HepG2 (cell line): ENCODE measurements around the gene ZNF491. TPM values are rescaled to one million over a fixed set of nuclear protein-coding genes. Genes with fewer than 3 reads are reported as not detected.

Source experiments
- HES4 ChIP-seq: sonication (generic); formaldehyde crosslinking; IDR thresholded peaks from 2 replicates; pipeline ENCODE4 v1.9.0; 2021; ENCODE audit warnings: mild to moderate bottlenecking, missing genetic modification reagents, borderline replicate concordance
- PAF1 ChIP-seq: IDR thresholded peaks from 2 replicates; pipeline ENCODE4 v1.6.1; 2016; ENCODE audit warnings: missing genetic modification reagents, missing compliant biosample characterization
- PHF20 ChIP-seq: sonication (generic); formaldehyde crosslinking; IDR thresholded peaks from 2 replicates; pipeline ENCODE4 v1.5.0; 2020; ENCODE audit warnings: mild to moderate bottlenecking, missing genetic modification reagents
- SMARCE1 ChIP-seq: fragments of 450-650 bp; IDR thresholded peaks from 2 replicates; pipeline ENCODE4 v1.6.1; 2017; ENCODE audit warnings: borderline replicate concordance
- TBL1XR1 ChIP-seq: fragments of 150-350 bp; IDR thresholded peaks from 2 replicates; pipeline ENCODE4 v1.6.1; 2014; ENCODE audit warnings: borderline replicate concordance, low read length; ENCODE audit not compliant: partially characterized antibody
- ZNF10 ChIP-seq: sonication (generic); formaldehyde crosslinking; IDR thresholded peaks from 2 replicates; pipeline ENCODE4 v1.4.0; 2020; ENCODE audit warnings: mild to moderate bottlenecking, low read depth, missing genetic modification reagents, borderline replicate concordance
- ZNF460 ChIP-seq: sonication (generic); formaldehyde crosslinking; IDR thresholded peaks from 2 replicates; pipeline ENCODE4 v1.5.1; 2020; ENCODE audit warnings: missing genetic modification reagents, mild to moderate bottlenecking, borderline replicate concordance
- ZNF556 ChIP-seq: sonication (generic); formaldehyde crosslinking; IDR thresholded peaks from 2 replicates; pipeline ENCODE4 v1.4.0; 2020; ENCODE audit warnings: mild to moderate bottlenecking, missing genetic modification reagents, borderline replicate concordance
- ZNF597 ChIP-seq: sonication (generic); formaldehyde crosslinking; IDR thresholded peaks from 2 replicates; pipeline ENCODE4 v1.5.0; 2020; ENCODE audit warnings: missing genetic modification reagents
- ZNF737 ChIP-seq: sonication (generic); formaldehyde crosslinking; IDR thresholded peaks from 2 replicates; pipeline ENCODE4 v1.5.0; 2020; ENCODE audit warnings: missing genetic modification reagents, mild to moderate bottlenecking, borderline replicate concordance
- polyA plus RNA-seq, 8 experiments: library from polyadenylated mRNA; depleted of rRNA in 3 of 8; stranded (reverse) in 7 of 8; unstranded in 1 of 8; fragments of >200 nt; fragmentation: Illumina TruSeq in 4 of 8; extraction: Trizol in 4 of 8; gene quantifications; 2 replicates each; pipeline versions ENCODE4 v1.2.1 to v1.2.3, GENCODE V29; 2011 to 2016; ENCODE audit warnings: low read depth in 4 of 8, missing spikeins in 1 of 8, mixed read lengths in 1 of 8; ENCODE audit not compliant: insufficient read depth in 1 of 8
- total RNA-seq, 5 experiments: library from RNA; depleted of rRNA; stranded (reverse); fragments of >200 nt; fragmentation: Illumina TruSeq; extraction: Trizol; gene quantifications; 2 replicates each; pipeline ENCODE4 v1.2.3, GENCODE V29; 2016; ENCODE audit warnings: low read depth in 1 of 5
- TF ChIP-seq, protein P1 (sequence below): sonication (generic); formaldehyde crosslinking; IDR thresholded peaks from 2 replicates; pipeline ENCODE4 v1.5.0; 2020; ENCODE audit warnings: mild to moderate bottlenecking, missing genetic modification reagents, borderline replicate concordance
- TF ChIP-seq, protein P2 (sequence below): sonication (generic); formaldehyde crosslinking; IDR thresholded peaks from 2 replicates; pipeline ENCODE4 v1.4.0; 2020; ENCODE audit warnings: missing genetic modification reagents, mild to moderate bottlenecking, borderline replicate concordance
- TF ChIP-seq, protein P3 (sequence below): sonication (generic); formaldehyde crosslinking; IDR thresholded peaks from 2 replicates; pipeline ENCODE4 v1.5.0; 2020; ENCODE audit warnings: mild to moderate bottlenecking, missing genetic modification reagents, moderate library complexity

The ZNF491 gene
- total and polyA plus RNA-seq, 2 of the 13 experiments (the other 11 are each of a cell fraction or from before 2014, with no cell fraction given) = 0.57 to 2.2 TPM

DNA sequence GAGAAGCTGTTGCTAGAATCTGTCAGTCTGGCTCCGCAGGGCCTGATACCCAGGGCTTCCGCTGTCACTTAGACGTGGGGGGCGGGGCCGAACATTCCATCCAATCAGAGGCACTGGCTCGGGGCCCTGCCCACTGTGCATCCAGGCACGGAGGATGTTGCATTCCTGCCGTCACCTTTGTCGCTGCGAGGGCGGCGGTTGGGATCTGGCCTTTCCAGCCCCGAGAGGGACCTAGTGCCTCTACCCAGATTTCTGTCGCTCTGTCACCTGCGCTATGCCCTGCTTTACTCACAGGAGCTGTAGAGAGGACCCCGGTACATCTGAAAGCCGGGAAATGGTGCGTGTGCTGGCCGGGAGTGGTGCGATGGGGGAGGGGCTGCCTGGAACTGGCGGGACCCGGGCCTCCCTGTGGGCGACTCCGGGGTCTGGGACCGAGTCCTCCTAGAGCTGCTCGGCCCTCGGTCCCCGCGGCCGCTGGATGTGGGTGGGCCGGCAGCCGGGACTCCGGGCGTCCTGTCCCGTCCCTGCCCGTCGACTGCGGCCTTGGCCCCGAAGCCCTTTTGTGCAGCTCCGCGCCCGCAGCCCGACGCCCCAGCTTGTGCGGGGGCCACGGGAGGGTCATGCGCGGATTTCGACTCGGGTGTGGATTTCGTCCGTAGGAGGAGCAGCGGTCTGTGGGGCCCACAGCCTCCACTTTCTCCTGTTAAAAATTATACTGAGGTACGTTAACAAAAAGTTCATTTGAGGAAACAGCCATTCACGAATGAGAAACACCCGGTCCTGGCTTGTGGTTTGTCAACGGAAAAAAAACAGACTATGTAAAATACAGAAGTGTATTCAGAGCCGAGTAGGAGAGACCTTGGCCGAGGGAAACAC lies 50.5 kb downstream of the ZNF491 start, which contains the start of gene ZNF439 (continued):
- TF ChIP-seq, protein P1, sequence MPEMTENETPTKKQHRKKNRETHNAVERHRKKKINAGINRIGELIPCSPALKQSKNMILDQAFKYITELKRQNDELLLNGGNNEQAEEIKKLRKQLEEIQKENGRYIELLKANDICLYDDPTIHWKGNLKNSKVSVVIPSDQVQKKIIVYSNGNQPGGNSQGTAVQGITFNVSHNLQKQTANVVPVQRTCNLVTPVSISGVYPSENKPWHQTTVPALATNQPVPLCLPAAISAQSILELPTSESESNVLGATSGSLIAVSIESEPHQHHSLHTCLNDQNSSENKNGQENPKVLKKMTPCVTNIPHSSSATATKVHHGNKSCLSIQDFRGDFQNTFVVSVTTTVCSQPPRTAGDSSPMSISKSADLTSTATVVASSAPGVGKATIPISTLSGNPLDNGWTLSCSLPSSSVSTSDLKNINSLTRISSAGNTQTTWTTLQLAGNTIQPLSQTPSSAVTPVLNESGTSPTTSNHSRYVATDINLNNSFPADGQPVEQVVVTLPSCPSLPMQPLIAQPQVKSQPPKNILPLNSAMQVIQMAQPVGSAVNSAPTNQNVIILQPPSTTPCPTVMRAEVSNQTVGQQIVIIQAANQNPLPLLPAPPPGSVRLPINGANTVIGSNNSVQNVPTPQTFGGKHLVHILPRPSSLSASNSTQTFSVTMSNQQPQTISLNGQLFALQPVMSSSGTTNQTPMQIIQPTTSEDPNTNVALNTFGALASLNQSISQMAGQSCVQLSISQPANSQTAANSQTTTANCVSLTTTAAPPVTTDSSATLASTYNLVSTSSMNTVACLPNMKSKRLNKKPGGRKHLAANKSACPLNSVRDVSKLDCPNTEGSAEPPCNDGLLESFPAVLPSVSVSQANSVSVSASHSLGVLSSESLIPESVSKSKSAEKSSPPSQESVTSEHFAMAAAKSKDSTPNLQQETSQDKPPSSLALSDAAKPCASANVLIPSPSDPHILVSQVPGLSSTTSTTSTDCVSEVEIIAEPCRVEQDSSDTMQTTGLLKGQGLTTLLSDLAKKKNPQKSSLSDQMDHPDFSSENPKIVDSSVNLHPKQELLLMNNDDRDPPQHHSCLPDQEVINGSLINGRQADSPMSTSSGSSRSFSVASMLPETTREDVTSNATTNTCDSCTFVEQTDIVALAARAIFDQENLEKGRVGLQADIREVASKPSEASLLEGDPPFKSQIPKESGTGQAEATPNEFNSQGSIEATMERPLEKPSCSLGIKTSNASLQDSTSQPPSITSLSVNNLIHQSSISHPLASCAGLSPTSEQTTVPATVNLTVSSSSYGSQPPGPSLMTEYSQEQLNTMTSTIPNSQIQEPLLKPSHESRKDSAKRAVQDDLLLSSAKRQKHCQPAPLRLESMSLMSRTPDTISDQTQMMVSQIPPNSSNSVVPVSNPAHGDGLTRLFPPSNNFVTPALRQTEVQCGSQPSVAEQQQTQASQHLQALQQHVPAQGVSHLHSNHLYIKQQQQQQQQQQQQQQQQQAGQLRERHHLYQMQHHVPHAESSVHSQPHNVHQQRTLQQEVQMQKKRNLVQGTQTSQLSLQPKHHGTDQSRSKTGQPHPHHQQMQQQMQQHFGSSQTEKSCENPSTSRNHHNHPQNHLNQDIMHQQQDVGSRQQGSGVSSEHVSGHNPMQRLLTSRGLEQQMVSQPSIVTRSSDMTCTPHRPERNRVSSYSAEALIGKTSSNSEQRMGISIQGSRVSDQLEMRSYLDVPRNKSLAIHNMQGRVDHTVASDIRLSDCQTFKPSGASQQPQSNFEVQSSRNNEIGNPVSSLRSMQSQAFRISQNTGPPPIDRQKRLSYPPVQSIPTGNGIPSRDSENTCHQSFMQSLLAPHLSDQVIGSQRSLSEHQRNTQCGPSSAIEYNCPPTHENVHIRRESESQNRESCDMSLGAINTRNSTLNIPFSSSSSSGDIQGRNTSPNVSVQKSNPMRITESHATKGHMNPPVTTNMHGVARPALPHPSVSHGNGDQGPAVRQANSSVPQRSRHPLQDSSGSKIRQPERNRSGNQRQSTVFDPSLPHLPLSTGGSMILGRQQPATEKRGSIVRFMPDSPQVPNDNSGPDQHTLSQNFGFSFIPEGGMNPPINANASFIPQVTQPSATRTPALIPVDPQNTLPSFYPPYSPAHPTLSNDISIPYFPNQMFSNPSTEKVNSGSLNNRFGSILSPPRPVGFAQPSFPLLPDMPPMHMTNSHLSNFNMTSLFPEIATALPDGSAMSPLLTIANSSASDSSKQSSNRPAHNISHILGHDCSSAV (CRISPR knock-in tag) = no peak
- TF ChIP-seq, protein P2, sequence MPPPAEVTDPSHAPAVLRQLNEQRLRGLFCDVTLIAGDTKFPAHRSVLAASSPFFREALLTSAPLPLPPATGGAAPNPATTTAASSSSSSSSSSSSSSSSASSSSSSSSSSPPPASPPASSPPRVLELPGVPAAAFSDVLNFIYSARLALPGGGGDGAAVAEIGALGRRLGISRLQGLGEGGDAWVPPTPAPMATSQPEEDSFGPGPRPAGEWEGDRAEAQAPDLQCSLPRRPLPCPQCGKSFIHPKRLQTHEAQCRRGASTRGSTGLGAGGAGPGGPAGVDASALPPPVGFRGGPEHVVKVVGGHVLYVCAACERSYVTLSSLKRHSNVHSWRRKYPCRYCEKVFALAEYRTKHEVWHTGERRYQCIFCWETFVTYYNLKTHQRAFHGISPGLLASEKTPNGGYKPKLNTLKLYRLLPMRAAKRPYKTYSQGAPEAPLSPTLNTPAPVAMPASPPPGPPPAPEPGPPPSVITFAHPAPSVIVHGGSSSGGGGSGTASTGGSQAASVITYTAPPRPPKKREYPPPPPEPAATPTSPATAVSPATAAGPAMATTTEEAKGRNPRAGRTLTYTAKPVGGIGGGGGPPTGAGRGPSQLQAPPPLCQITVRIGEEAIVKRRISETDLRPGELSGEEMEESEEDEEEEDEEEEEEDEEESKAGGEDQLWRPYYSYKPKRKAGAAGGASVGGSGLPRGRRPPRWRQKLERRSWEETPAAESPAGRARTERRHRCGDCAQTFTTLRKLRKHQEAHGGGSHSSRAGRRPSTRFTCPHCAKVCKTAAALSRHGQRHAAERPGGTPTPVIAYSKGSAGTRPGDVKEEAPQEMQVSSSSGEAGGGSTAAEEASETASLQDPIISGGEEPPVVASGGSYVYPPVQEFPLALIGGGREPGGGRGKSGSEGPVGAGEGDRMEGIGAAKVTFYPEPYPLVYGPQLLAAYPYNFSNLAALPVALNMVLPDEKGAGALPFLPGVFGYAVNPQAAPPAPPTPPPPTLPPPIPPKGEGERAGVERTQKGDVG (CRISPR knock-in tag) = no peak
- no peak for TF ChIP-seq ZNF737
- peak; percentile 59; the same call in 1 of the 2 replicates for TF ChIP-seq HES4 (CRISPR knock-in tag)
- TF ChIP-seq ZNF597 (CRISPR knock-in tag) = no peak
- TF ChIP-seq ZNF460 (CRISPR knock-in tag) = no peak
- TF ChIP-seq PAF1 (CRISPR knock-in tag) = no peak
- TF ChIP-seq TBL1XR1 = no peak
- no peak for TF ChIP-seq SMARCE1
- no peak for TF ChIP-seq PHF20 (CRISPR knock-in tag)
- TF ChIP-seq ZNF556 (CRISPR knock-in tag) = no peak
- TF ChIP-seq, protein P3, sequence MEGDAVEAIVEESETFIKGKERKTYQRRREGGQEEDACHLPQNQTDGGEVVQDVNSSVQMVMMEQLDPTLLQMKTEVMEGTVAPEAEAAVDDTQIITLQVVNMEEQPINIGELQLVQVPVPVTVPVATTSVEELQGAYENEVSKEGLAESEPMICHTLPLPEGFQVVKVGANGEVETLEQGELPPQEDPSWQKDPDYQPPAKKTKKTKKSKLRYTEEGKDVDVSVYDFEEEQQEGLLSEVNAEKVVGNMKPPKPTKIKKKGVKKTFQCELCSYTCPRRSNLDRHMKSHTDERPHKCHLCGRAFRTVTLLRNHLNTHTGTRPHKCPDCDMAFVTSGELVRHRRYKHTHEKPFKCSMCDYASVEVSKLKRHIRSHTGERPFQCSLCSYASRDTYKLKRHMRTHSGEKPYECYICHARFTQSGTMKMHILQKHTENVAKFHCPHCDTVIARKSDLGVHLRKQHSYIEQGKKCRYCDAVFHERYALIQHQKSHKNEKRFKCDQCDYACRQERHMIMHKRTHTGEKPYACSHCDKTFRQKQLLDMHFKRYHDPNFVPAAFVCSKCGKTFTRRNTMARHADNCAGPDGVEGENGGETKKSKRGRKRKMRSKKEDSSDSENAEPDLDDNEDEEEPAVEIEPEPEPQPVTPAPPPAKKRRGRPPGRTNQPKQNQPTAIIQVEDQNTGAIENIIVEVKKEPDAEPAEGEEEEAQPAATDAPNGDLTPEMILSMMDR = no peak
- no peak for TF ChIP-seq ZNF10
